ENCODE data around the gene ACD. TPM values are rescaled to one million over a fixed set of nuclear protein-coding genes. Genes with fewer than 3 reads are reported as not detected.

ACD gene
- polyA plus RNA-seq, 1 experiment, result 11.4 TPM

DNA sequence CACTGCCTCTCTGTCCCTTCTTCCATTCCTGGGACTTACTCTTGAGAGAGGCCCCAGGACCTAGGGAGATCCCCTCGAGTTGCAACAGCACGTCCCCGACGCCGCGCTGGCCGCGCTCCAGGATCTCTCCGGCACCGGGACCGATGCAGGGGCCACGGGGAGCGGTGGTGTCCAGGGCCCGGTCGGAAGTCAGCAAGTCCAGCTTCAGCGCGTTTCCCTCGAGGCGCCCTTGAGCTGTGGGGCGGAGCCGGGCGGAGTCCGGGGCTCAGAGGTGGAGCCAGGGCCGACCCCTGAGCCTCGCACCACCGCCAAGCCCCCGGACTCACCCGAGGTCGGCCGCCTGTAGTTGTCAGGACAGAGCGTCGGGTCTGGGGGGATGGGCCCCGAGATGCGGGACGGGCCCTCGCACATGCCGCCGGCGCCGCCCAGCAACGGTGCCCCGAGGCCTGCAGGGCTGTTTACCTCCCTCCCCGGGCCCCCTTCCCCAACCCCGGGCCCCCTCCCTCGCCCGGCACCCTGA is 6.0 kb upstream of the ACD start:
- Histone ChIP-seq H3K27ac (ENCODE audit: low read depth, low read length) (no peak overlapping the region), H3K27me3 (ENCODE audit: control insufficient read depth, insufficient read depth, low read length) (no peaks in the 10 kb centered on the region), H3K9me3 (ENCODE audit: control insufficient read depth, insufficient read depth, low read length) (no peaks in the 10 kb centered on the region), H3K4me3 (ENCODE audit: low read depth, low read length) (peak overlapping the region; percentile 64)
- CTCF ChIA-PET, result interaction anchor here (0.6 to 11.4 kb wide), 5 partner anchors 104 to 227 kb away, joined by 3 to 181 read pairs (median 29); partner anchors contain the start of genes CTCF and PSKH1
- no peak for DNase-seq (ENCODE audit: low read depth, low spot score)
- POLR2A ChIA-PET, result interaction anchor here (1.1 kb wide), 1 partner anchor 145 kb away, joined by 3 read pairs; no protein-coding TSS in a partner anchor
- no peak for TF ChIP-seq CTCF (IDR thresholded peaks at IDR 0.05; ENCODE audit: low read depth, low read length)

GRCh38 chr16:67665598-67665997 is 5.5 kb upstream of the ACD start:
- no peak overlapping the region for H3K27ac ChIP-seq (ENCODE audit: low read depth, low read length)
- no peak for DNase-seq (ENCODE audit: low read depth, low spot score)
- peak overlapping the region; percentile 64 for H3K4me3 ChIP-seq (ENCODE audit: low read depth, low read length)
- H3K9me3 ChIP-seq (ENCODE audit: control insufficient read depth, insufficient read depth, low read length), result no peaks in the 10 kb centered on the region
- CTCF ChIA-PET, result interaction anchor here (0.6 to 11.4 kb wide), 4 partner anchors 103 to 228 kb away, joined by 3 to 181 read pairs (median 18); partner anchors contain the start of genes CTCF and PSKH1
- TF ChIP-seq CTCF (IDR thresholded peaks at IDR 0.05; ENCODE audit: low read depth, low read length), result no peak
- POLR2A ChIA-PET, result interaction anchor here (1.1 kb wide), 1 partner anchor 144 kb away, joined by 3 read pairs; no protein-coding TSS in a partner anchor
- H3K27me3 ChIP-seq (ENCODE audit: control insufficient read depth, insufficient read depth, low read length), result no peaks in the 10 kb centered on the region

DNA sequence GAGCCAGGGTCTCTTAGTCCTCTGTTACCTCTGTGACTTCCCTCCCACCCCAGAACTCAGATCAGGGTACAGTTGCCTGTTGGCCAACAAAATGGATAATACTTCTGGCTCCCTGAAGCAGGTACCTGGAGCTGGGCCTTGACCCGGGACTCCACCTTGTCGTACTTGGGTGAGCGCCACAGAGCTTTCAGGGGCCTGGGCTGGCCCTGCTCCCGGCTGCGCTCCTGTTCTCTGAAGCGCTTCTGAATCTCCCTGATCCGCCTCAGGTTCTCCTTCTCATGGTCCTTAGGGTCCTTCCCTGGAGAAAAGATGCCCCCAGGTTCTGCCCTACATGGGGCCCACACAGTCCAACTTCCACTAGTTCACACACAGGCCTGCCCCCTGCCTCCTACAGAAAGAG is 4.8 kb upstream of the ACD start:
- H3K9me3 ChIP-seq (ENCODE audit: control insufficient read depth, insufficient read depth, low read length), result no peaks in the 10 kb centered on the region; the same call in 1 of the 2 replicates
- POLR2A ChIA-PET, result no interaction called here
- CTCF ChIA-PET, result interaction anchor here (0.9 to 11.4 kb wide), 2 partner anchors 118 to 142 kb away, joined by 3 to 181 read pairs; no protein-coding TSS in a partner anchor
- no peaks in the 10 kb centered on the region for H3K27me3 ChIP-seq (ENCODE audit: control insufficient read depth, insufficient read depth, low read length)
- no peak overlapping the region for H3K27ac ChIP-seq (ENCODE audit: low read depth, low read length)
- no peak overlapping the region for H3K4me3 ChIP-seq (ENCODE audit: low read depth, low read length)
- no peak for TF ChIP-seq CTCF (IDR thresholded peaks at IDR 0.05; ENCODE audit: low read depth, low read length)
- no peak for DNase-seq (ENCODE audit: low read depth, low spot score)

GRCh38 chr16:67664258-67664657 is 4.2 kb upstream of the ACD start:
- POLR2A ChIA-PET, result no interaction called here

More at GRCh38 chr16:67664258-67664657, 4.2 kb upstream of the ACD start:
- Histone ChIP-seq H3K4me3 (ENCODE audit: low read depth, low read length) (no peak overlapping the region), H3K27ac (ENCODE audit: low read depth, low read length) (no peak overlapping the region), H3K27me3 (ENCODE audit: control insufficient read depth, insufficient read depth, low read length) (no peaks in the 10 kb centered on the region), H3K9me3 (ENCODE audit: control insufficient read depth, insufficient read depth, low read length) (no peaks in the 10 kb centered on the region; the same call in 1 of the 2 replicates)
- CTCF ChIA-PET, result interaction anchor here (0.9 to 11.4 kb wide), 2 partner anchors 117 to 142 kb away, joined by 3 to 181 read pairs; no protein-coding TSS in a partner anchor
- DNase-seq (ENCODE audit: low read depth, low spot score), result no peak
- TF ChIP-seq CTCF (IDR thresholded peaks at IDR 0.05; ENCODE audit: low read depth, low read length), result no peak

All from AG04450 (cell line).